ENCODE results near the gene KRTAP9-9.
"Not testable (repeated sequence)": the region's sequence is repeated elsewhere in the genome, so short reads cannot be mapped to it uniquely, and the experiment has no call there.

KRTAP9-9 gene
- 0 reads per million in 4 donors for total RNA-seq

DNA sequence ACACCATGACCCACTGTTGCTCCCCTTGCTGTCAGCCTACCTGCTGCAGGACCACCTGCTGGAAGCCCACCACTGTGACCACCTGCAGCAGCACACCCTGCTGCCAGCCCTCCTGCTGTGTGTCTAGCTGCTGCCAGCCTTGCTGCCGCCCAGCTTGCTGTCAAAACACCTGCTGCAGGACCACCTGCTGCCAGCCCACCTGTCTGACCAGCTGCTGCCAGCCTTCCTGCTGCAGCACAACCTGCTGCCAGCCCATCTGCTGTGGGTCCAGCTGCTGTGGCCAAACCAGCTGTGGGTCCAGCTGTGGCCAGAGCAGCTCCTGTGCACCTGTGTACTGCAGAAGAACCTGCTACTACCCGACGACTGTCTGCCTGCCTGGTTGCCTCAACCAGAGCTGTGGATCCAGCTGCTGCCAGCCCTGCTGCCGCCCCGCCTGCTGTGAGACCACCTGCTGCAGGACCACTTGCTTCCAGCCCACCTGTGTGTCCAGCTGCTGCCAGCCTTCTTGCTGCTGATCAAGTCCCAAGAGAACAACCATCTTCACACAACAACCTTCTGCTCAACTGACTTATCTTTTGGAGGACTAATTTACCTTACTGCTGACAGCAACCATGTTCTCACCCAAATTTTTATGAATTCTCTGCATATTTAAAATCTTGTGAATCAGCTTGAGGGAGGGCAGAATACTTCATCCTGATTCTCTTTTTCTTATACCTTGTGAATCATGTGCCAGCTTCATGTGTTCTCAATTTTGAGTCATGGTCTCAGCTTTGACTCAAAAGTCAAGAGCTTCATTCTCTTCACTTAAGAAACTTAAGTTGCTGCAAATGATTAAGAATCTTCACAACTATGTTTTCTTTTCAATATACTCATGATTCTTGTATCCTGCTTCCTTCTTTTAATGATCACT is at the start of gene KRTAP9-9:
Gene KRTAP9-9 (plus strand): TSS at position 4 of the 910 bp plus-strand sequence.
- DNase-seq: not testable (repeated sequence)

- DNase-seq: no peak
Observed at GRCh38 chr17:41211845-41212466, 43.2 kb upstream of the KRTAP9-9 start.

GRCh38 chr17:41212524-41213169 is 42.5 kb upstream of the KRTAP9-9 start:
- DNase-seq: no peak

DNA sequence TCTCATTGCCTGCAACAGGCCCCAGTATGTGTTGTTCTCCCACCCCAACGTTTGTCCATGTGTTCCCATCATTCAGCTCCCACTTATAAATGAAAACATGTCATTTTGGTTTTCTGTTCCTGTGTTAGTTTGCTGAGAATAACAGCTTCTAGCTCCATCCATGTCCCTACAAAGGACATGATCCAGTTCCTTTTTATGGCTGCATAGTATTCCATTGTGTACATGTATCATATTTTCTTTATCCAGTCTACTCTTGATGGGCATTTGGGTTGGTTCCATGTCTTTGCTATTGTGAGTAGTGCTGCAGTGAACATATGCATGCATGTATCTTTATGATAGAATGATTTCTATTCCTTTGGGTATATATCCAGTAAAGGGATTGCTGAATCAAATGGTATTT is 39.5 kb upstream of the KRTAP9-9 start:
- DNase-seq: no peak

- no peak for DNase-seq
Observed at GRCh38 chr17:41223821-41224220, 31.4 kb upstream of the KRTAP9-9 start.

DNA sequence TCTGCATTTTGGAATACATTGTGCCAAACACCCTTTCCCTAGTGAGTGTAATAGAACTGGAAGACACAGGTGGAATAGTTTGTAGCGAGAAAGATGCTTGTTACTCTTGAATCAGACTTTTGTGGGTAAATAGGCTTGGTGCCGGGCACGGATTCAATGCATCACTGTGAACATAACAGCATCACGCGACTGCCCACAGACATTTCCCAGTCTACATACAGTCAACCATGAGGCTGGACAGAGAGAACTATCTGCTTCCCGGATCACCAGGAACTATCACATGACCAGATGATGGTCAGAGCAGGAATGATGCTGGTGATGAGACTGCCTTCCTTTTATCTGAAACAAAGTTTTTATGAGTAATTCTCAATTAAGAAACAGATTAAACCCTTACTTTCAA is 29.1 kb upstream of the KRTAP9-9 start:
- DNase-seq: no peak

GRCh38 chr17:41226598-41227095 is 28.5 kb upstream of the KRTAP9-9 start, which contains the start of gene KRTAP9-2:
Gene KRTAP9-2, plus strand, starts transcription at chr17:41226648. Its CDS starts 7 bp downstream, at chr17:41226655.
- DNase-seq: not testable (repeated sequence)

DNA sequence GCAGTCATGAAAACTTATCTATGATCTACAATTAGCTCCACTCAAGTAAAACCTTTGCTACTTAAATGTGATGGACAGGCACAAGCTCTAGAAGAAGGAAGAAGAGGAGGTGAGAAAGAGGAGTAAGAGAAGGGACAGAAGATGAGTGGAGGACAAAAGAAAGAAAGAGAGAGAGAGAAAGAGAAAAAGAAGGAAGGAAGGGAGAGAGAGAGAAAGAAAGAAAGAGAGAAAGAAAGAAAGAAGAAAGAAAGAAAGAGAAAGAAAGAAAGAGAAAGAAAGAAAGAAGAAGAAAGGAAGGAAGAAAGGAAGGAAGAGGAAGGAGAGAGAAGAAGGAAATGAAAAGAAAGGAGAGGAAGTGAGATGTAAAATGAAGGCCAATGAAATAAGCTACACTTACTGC is 25.1 kb upstream of the KRTAP9-9 start:
- no peak for DNase-seq

DNA sequence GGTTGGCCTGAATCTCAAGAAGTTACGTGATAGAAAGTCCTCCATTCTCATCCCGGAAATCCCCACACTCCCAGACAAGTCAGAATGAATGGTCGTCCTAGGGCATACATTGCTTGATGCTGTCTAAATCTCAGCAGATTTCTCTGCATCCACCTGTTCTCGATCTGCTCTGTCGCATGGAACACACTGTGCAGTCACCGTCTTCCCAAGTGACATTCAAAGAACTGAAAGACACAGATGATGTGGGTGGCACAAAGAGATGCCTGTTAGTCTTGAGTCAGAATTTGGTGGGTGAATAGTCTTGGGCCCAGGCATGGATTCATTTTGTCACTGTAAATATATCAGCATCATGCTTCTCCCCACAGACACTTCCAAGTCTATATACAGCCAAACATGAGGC is 23.5 kb upstream of the KRTAP9-9 start:
- no peak for DNase-seq

- not testable (repeated sequence) for DNase-seq
Observed at GRCh38 chr17:41232399-41233105, 22.6 kb upstream of the KRTAP9-9 start, which contains the start of gene KRTAP9-3. Gene KRTAP9-3, plus strand, starts transcription at chr17:41232449. Its CDS starts 53 bp downstream, at chr17:41232502.

GRCh38 chr17:41237116-41237515 is 18.1 kb upstream of the KRTAP9-9 start:
- DNase-seq: not testable (repeated sequence)

- DNase-seq: not testable (repeated sequence)
Observed at GRCh38 chr17:41237949-41238437, 17.2 kb upstream of the KRTAP9-9 start, which contains the start of gene KRTAP9-8. Gene KRTAP9-8, plus strand, starts transcription at chr17:41237999. Its CDS starts 53 bp downstream, at chr17:41238052.

DNA sequence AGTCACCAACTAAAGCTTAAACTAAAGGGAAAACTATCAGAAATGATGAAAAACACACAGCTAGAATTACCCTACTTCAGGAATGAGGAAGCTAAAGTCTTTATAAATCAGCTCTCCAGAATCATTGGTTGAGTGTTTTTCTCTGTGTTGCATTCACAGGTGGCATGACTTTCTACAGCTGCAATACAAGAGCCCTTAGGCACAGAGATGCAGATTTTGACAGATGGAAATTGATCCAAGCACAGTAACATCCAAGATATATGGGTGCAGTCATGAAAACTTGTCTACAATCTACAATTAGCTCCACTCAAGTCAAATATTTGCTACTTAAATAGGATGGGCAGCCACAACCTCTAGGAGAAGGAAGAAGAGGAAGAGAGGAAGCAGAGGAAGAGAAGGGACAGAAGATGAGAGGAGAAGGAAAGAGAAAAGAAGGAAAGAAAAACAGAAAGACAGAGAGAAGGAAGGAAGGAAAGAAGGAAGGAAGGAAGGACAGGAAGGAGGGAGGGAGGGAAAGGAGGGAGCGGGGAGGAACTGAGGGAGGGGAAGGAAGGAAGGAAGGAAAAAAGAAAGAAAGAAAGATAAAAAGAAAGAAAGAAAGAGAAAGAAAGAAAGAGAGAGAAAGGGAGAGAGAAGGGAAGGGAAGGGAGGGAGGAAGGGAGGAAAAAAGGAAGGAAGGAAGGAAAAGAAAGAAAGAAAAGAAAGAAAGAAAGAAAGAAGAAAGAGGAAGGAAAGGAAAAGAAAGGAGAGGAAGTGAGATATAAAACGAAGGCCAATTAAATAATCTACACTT is 8.0 kb upstream of the KRTAP9-9 start:
- DNase-seq: not testable (repeated sequence)

DNA sequence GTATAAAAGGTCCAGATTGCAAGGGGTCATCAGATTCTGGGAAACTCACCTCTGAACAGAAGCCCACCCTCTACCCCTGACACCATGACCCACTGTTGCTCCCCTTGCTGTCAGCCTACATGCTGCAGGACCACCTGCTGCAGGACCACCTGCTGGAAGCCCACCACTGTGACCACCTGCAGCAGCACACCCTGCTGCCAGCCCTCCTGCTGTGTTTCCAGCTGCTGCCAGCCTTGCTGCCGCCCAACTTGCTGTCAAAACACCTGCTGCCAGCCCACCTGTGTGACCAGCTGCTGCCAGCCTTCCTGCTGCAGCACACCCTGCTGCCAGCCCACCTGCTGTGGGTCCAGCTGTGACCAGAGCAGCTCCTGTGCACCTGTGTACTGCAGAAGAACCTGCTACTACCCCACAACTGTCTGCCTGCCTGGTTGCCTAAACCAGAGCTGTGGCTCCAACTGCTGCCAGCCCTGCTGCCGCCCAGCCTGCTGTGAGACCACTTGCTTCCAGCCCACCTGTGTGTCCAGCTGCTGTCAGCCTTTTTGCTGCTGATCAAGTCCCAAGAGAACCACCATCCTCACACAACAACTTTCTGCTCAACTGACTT is 5.4 kb upstream of the KRTAP9-9 start, which contains the start of gene KRTAP9-4:
Gene KRTAP9-4 (plus strand): TSS at position 51 of the 604 bp plus-strand sequence. CDS start 34 bp downstream, at position 85.
- not testable (repeated sequence) for DNase-seq

DNA sequence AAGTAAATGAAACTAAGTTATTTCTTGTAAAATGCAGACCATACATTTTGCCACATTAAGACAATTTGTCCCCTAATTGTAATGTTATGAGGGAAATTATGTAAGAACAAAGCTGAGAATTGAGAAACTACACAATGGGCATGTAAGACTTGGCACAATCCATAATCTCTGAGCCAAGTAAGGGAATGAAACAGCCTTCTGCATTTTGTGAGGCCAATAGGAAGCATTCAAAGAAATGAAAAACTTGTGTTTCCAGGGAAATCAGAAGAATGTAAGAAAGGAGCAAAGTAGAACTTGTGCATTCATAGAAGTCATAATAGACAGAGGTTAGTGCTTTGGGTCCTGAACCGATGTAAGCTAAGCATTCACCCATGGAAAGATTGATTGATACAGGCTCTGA is 3.9 kb upstream of the KRTAP9-9 start:
- DNase-seq: no peak

DNA sequence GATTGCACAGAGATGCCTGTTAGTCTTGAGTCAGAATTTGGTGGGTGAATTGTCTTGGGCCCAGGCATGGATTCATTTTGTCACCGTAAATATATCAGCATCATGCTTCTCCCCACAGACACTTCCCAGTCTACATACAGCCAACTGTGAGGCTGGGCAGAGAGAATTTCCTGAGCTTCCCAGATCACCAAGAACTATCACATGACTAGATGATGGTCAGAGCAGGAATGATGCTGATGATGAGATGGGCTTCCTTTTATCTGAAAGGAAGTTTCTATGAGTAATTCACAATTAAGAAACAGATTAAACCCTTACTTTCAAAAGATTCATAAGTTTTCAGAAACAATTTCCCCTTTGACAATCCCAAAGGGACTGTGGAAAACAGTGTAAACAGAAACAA is 323 bp upstream of the KRTAP9-9 start:
- no peak for DNase-seq

DNA sequence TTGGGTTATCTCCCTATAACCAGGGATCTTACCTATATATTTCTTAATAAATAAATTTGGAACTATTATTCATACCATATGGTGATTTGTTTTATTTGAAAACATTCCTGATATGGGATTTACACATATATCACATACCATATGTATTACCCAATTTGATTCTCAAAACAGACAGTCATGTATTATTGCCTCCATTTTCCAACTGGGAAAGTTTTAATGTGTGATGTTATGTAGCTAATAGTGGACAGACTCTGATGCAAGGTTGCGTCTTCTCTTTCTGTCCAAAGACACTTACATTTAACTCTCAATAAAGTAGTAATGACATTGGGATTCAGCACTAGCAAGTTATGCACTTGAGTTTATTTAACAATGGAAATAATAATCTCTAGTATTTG is 1.1 kb downstream of the KRTAP9-9 start:
- no peak for DNase-seq

- no peak for DNase-seq
Observed at GRCh38 chr17:41258406-41258805, 3.2 kb downstream of the KRTAP9-9 start.

GRCh38 chr17:41263212-41263611 is 8.0 kb downstream of the KRTAP9-9 start:
- DNase-seq: no peak

GRCh38 chr17:41264599-41264998 is 9.4 kb downstream of the KRTAP9-9 start:
- DNase-seq: no peak

DNA sequence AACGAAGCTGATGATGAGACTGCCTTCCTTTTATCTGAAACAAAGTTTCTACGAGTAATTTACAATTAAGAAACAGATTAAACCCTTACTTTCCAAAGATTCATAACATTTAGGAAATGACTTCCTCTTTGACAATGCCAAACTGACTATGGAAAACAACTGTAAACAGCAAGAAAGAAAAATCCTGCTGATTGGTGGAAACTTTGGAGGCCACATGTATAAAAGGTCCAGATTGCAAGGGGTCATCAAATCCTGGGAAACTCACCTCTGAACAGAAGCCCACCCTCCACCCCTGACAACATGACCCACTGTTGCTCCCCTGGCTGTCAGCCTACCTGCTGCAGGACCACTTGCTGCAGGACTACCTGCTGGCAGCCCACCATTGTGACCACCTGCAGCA is 9.9 kb downstream of the KRTAP9-9 start, which contains the start of gene KRTAP9-6:
Gene KRTAP9-6 (plus strand): TSS at position 301 of the 400 bp plus-strand sequence. CDS start 0 bp downstream, at position 301.
- no peak for DNase-seq
